ENCODE data around the gene KDM4C. TPM values are rescaled to one million over a fixed set of nuclear protein-coding genes. Genes with fewer than 3 reads are reported as not detected.

KDM4C gene
- total RNA-seq, 1 experiment from 2014 or later, result 16.8 TPM

GRCh38 chr9:7008411-7008810 is 250.6 kb downstream of the KDM4C start:
- H2AFZ ChIP-seq (ENCODE audit: low read depth, low read length, poor library complexity, severe bottlenecking), result no peak overlapping the region
- H3K4me3 ChIP-seq (replicated peaks in 1 of 2; ENCODE audit: low read depth in 1 of 2, low read length in 2 of 2), result no peak overlapping the region
- no peak for DNase-seq (ENCODE audit: low read depth, low spot score)
- H3K9me3 ChIP-seq (ENCODE audit: control insufficient read depth in 1 of 2, insufficient read depth in 1 of 2, low read depth in 1 of 2, low read length in 2 of 2), result no peaks in the 10 kb centered on the region
- no peaks in the 10 kb centered on the region for H3K27me3 ChIP-seq (ENCODE audit: insufficient read depth, low read length)
- ChIA-PET CTCF (no interaction called here), RAD21 (ENCODE audit: low non-redundant PET in 1 of 2, low total read pairs in 2 of 2, uncharacterized antibody in 2 of 2, unreplicated experiment in 2 of 2) (no interaction called here), POLR2A (no interaction called here)
- H3K4me1 ChIP-seq (ENCODE audit: control insufficient read depth in 1 of 2, insufficient read depth in 2 of 2, low read length in 2 of 2), result no peaks in the 10 kb centered on the region
- intact Hi-C loops (cut with micrococcal nuclease), result no loop called here
- H3K9ac ChIP-seq (ENCODE audit: low read length), result no peak overlapping the region
- TF ChIP-seq YY1 (IDR thresholded peaks at IDR 0.05; ENCODE audit: extremely low read depth, insufficient replicate concordance, low read depth, low read length) (no peak), SIN3A (IDR thresholded peaks at IDR 0.05; ENCODE audit: low read depth) (no peak), ATF3 (IDR thresholded peaks at IDR 0.05) (no peak), CBX3 (IDR thresholded peaks at IDR 0.05; ENCODE audit: low read depth) (no peak), SRF (IDR thresholded peaks at IDR 0.05; ENCODE audit: low read depth) (no peak), CEBPB (IDR thresholded peaks at IDR 0.05; ENCODE audit: low read depth) (no peak), EZH2phosphoT487 (IDR thresholded peaks at IDR 0.05; ENCODE audit: borderline replicate concordance) (no peak), MAX (IDR thresholded peaks at IDR 0.05) (no peak), FOSL1 (IDR thresholded peaks at IDR 0.05; ENCODE audit: low read depth) (no peak), ZBTB33 (IDR thresholded peaks at IDR 0.05; ENCODE audit: extremely low read depth, insufficient replicate concordance, low read length) (no peak), JUND (IDR thresholded peaks at IDR 0.05) (no peak), EZH2 (IDR thresholded peaks at IDR 0.05) (no peak), ZNF274 (IDR thresholded peaks at IDR 0.05; ENCODE audit: low read depth, low read length) (no peak), POLR2A (IDR thresholded peaks at IDR 0.05; ENCODE audit: borderline replicate concordance, extremely low read depth, insufficient read depth, insufficient read length) (no peak), TCF7L2 (IDR thresholded peaks at IDR 0.05; ENCODE audit: borderline replicate concordance, extremely low read depth, insufficient read depth, insufficient read length) (no peak), ZFX (IDR thresholded peaks at IDR 0.05) (no peak), EGR1 (IDR thresholded peaks at IDR 0.05; ENCODE audit: low read depth) (no peak), ELF1 (IDR thresholded peaks at IDR 0.05; ENCODE audit: borderline replicate concordance, low read depth) (no peak), POLR2AphosphoS5 (IDR thresholded peaks at IDR 0.05; ENCODE audit: low read depth, low read length) (no peak)
- TF ChIP-seq, protein P1, sequence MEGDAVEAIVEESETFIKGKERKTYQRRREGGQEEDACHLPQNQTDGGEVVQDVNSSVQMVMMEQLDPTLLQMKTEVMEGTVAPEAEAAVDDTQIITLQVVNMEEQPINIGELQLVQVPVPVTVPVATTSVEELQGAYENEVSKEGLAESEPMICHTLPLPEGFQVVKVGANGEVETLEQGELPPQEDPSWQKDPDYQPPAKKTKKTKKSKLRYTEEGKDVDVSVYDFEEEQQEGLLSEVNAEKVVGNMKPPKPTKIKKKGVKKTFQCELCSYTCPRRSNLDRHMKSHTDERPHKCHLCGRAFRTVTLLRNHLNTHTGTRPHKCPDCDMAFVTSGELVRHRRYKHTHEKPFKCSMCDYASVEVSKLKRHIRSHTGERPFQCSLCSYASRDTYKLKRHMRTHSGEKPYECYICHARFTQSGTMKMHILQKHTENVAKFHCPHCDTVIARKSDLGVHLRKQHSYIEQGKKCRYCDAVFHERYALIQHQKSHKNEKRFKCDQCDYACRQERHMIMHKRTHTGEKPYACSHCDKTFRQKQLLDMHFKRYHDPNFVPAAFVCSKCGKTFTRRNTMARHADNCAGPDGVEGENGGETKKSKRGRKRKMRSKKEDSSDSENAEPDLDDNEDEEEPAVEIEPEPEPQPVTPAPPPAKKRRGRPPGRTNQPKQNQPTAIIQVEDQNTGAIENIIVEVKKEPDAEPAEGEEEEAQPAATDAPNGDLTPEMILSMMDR (IDR thresholded peaks at IDR 0.05 in 2 of 3, conservative IDR thresholded peaks at IDR 0.05 in 1 of 3; ENCODE audit: borderline replicate concordance in 1 of 3, insufficient read depth in 1 of 3, low read depth in 2 of 3, low read length in 2 of 3), result no peak
- no peak overlapping the region for H3K27ac ChIP-seq (ENCODE audit: low read depth, low read length)
- H3K36me3 ChIP-seq (ENCODE audit: control insufficient read depth in 1 of 2, insufficient read depth in 2 of 2, low read length in 2 of 2), result peaks cover 0 to 5% of the 10 kb centered on the region in 2 experiments; a peak in 2 of 4 replicates
- H3K4me2 ChIP-seq (ENCODE audit: low read length), result no peak overlapping the region
- no peaks in the 10 kb centered on the region for H3K79me2 ChIP-seq (ENCODE audit: insufficient read depth, low read length)
- no peak for ATAC-seq
- no TSS peak for BruUV-seq (replicated peaks)
- H4K20me1 ChIP-seq (ENCODE audit: insufficient read depth), result no peaks in the 10 kb centered on the region
- H3K9me2 ChIP-seq (ENCODE audit: insufficient read depth), result no peaks in the 10 kb centered on the region
